Neural crest cell (in vitro differentiated cells): ENCODE results near the gene ZNF627. TPM values are rescaled to one million over a fixed set of nuclear protein-coding genes. Genes with fewer than 3 reads are reported as not detected.

Experiments
- DNase-seq: peaks from one replicate; pipeline ENCODE4 v3.0.0; 2021; ENCODE audit warnings: low read depth, mixed read lengths, low spot score
- H3K27ac Mint-ChIP-seq: one replicate; pipeline ENCODE4 v1.8.0; 2021; ENCODE audit warnings: mild to moderate bottlenecking, mixed read lengths; ENCODE audit not compliant: unreplicated experiment
- H3K27me3 Mint-ChIP-seq: 2 replicates; pipeline ENCODE4 v1.8.0; 2021; ENCODE audit warnings: low read depth, mild to moderate bottlenecking, mixed read lengths
- H3K36me3 Mint-ChIP-seq: 2 replicates; pipeline ENCODE4 v1.8.0; 2021; ENCODE audit warnings: low read depth, mild to moderate bottlenecking, mixed read lengths
- H3K4me1 Mint-ChIP-seq: 2 replicates; pipeline ENCODE4 v1.8.0; 2021; ENCODE audit warnings: mixed read lengths
- H3K4me3 Mint-ChIP-seq: one replicate; pipeline ENCODE4 v1.8.0; 2021; ENCODE audit warnings: mild to moderate bottlenecking, mixed read lengths
- H3K9me3 Mint-ChIP-seq: 2 replicates; pipeline ENCODE4 v1.8.0; 2021; ENCODE audit warnings: mixed read lengths
- CTCF ChIP-seq: fragments of 200-600 bp; sonication (generic); conservative IDR thresholded peaks from 2 replicates; pipeline ENCODE4 v1.5.0; 2021; ENCODE audit warnings: antibody characterized with exemption, mild to moderate bottlenecking
- total RNA-seq: library from RNA; stranded (reverse); gene quantifications from 2 replicates; pipeline ENCODE4 v1.2.1, GENCODE V29; 2021

The ZNF627 gene
- total RNA-seq, 1 donor from 2014 or later = 22.2 TPM

GRCh38 chr19:11552666-11553372, 44.5 kb upstream of the ZNF627 start:
- Mint-ChIP-seq H3K4me3 (no peak overlapping the region), H3K4me1 (peaks cover 7% of the 10 kb centered on the region), H3K36me3 (peaks cover 5% of the 10 kb centered on the region), H3K9me3 (no peaks in the 10 kb centered on the region), H3K27me3 (no peaks in the 10 kb centered on the region), H3K27ac (no peak overlapping the region)
- no peak for DNase-seq
- TF ChIP-seq CTCF = no peak

GRCh38 chr19:11554160-11554559, 43.1 kb upstream of the ZNF627 start:
- Mint-ChIP-seq H3K4me3 (peak overlapping the region; percentile 67), H3K27ac (no peak overlapping the region), H3K9me3 (no peaks in the 10 kb centered on the region), H3K4me1 (peaks cover 17% of the 10 kb centered on the region), H3K27me3 (no peaks in the 10 kb centered on the region), H3K36me3 (peaks cover 5% of the 10 kb centered on the region)
- no peak for TF ChIP-seq CTCF
- DNase-seq = no peak

- peak overlapping the region; percentile 71 for H3K4me3 Mint-ChIP-seq
- H3K27ac Mint-ChIP-seq = no peak overlapping the region
- peaks cover 22% of the 10 kb centered on the region for H3K4me1 Mint-ChIP-seq
- H3K9me3 Mint-ChIP-seq = no peaks in the 10 kb centered on the region
- no peak for TF ChIP-seq CTCF
- peaks cover 5% of the 10 kb centered on the region for H3K36me3 Mint-ChIP-seq
- no peak for DNase-seq
- no peaks in the 10 kb centered on the region for H3K27me3 Mint-ChIP-seq
Measured at GRCh38 chr19:11555246-11555645, 42.0 kb upstream of the ZNF627 start.

- Mint-ChIP-seq H3K4me1 (peaks cover 28% of the 10 kb centered on the region), H3K36me3 (peaks cover 5% of the 10 kb centered on the region), H3K27ac (no peak overlapping the region), H3K4me3 (peak overlapping the region; percentile 97), H3K9me3 (no peaks in the 10 kb centered on the region), H3K27me3 (no peaks in the 10 kb centered on the region)
- no peak for TF ChIP-seq CTCF
- no peak for DNase-seq
Measured at GRCh38 chr19:11556634-11557420, 40.5 kb upstream of the ZNF627 start.

- Mint-ChIP-seq H3K4me3 (peak within 1 kb of the TSS; percentile 97), H3K27ac (peak within 1 kb of the TSS; percentile 43), H3K9me3 (no peaks in the 10 kb centered on the region), H3K36me3 (peaks cover 5% of the 10 kb centered on the region), H3K4me1 (peaks cover 28% of the 10 kb centered on the region), H3K27me3 (no peaks in the 10 kb centered on the region)
- no peak for TF ChIP-seq CTCF
- peak; percentile 93 for DNase-seq
Measured at GRCh38 chr19:11558881-11559828, 38.1 kb upstream of the ZNF627 start, which contains the start of gene ELOF1. TSS of gene ELOF1 (minus strand) at chr19:11559230. CDS start at chr19:11554347, 4,883 bp downstream.
